CD4-positive, alpha-beta T cell (primary cell): Measurements from ENCODE around the gene EGFR. TPM values are rescaled to one million over a fixed set of nuclear protein-coding genes. Genes with fewer than 3 reads are reported as not detected.

Experiments used
- ATAC-seq: fragments of 200-7000 bp; cut with Tn5 transposase; one replicate; pipeline ENCODE4 v1.10.0; 2022; ENCODE audit warnings: mild to moderate bottlenecking; ENCODE audit not compliant: poor library complexity
- CTCF ChIA-PET: fragments of 350-600 bp; sonication (Branson Sonifier 250); formaldehyde crosslinking; loops from one replicate; lab custom pipeline; 2021; ENCODE audit warnings: antibody characterized with exemption, inconsistent platforms; lab: Charles Lee
- POLR2A ChIA-PET: fragments of 350-600 bp; sonication (Branson Sonifier 250); formaldehyde crosslinking; loops from one replicate; lab custom pipeline; 2021; ENCODE audit warnings: antibody characterized with exemption, inconsistent platforms; lab: Charles Lee
- DNase-seq, 14 experiments: peaks; one replicate each; pipeline ENCODE4 v3.0.0-alpha.2; 2013 to 2020; ENCODE audit warnings: mixed read lengths in 2 of 14
- H3K27ac ChIP-seq, 2 donors: one replicate each; pipeline versions ENCODE4 v1.5.1 to v1.7.0; 2013; ENCODE audit warnings: low read length in 2 of 2, low read depth in 1 of 2, mild to moderate bottlenecking in 1 of 2
- H3K27me3 ChIP-seq, 2 experiments: 1 replicate in 1 of 2; 2 replicates in 1 of 2; pipeline versions ENCODE4 v1.6.1 to v1.7.0; 2013; ENCODE audit warnings: low read length in 2 of 2, control low read depth in 1 of 2, mild to moderate bottlenecking in 1 of 2, moderate library complexity in 1 of 2; ENCODE audit not compliant: insufficient read depth in 2 of 2, control insufficient read depth in 1 of 2
- H3K36me3 ChIP-seq: one replicate; pipeline ENCODE4 v1.6.1; 2013; ENCODE audit warnings: low read length, control low read depth; ENCODE audit not compliant: insufficient read depth
- H3K4me1 ChIP-seq: one replicate; pipeline ENCODE4 v1.6.1; 2013; ENCODE audit warnings: low read length, control low read depth; ENCODE audit not compliant: insufficient read depth
- H3K4me3 ChIP-seq: one replicate; pipeline ENCODE4 v1.5.1; 2013; ENCODE audit warnings: mild to moderate bottlenecking, low read length, moderate library complexity
- H3K9me3 ChIP-seq, 2 experiments: 1 replicate in 1 of 2; 2 replicates in 1 of 2; pipeline versions ENCODE4 v1.6.1 to v1.7.0; 2013; ENCODE audit warnings: low read length in 2 of 2, mild to moderate bottlenecking in 2 of 2, control low read depth in 1 of 2, moderate library complexity in 1 of 2; ENCODE audit not compliant: control insufficient read depth in 1 of 2, insufficient read depth in 1 of 2
- H3K27ac Mint-ChIP-seq: one replicate; pipeline ENCODE4 v1.8.0; 2020; ENCODE audit warnings: mixed read lengths
- H3K27me3 Mint-ChIP-seq: one replicate; pipeline ENCODE4 v1.8.0; 2021; ENCODE audit warnings: mixed read lengths
- H3K36me3 Mint-ChIP-seq: one replicate; pipeline ENCODE4 v1.8.0; 2021; ENCODE audit warnings: low read depth, mixed read lengths
- H3K4me1 Mint-ChIP-seq: one replicate; pipeline ENCODE4 v1.8.0; 2021; ENCODE audit warnings: low read depth, mixed read lengths
- H3K4me3 Mint-ChIP-seq: one replicate; pipeline ENCODE4 v1.8.0; 2020; ENCODE audit warnings: mild to moderate bottlenecking, mixed read lengths
- H3K9me3 Mint-ChIP-seq: one replicate; pipeline ENCODE4 v1.8.0; 2020; ENCODE audit warnings: mixed read lengths
- CTCF ChIP-seq: fragments of 200-600 bp; IDR thresholded peaks from one replicate; pipeline ENCODE4 v1.8.0; 2022; ENCODE audit warnings: antibody characterized with exemption, mild to moderate bottlenecking
- intact Hi-C, 2 experiments: fragments of 100-400 bp; cut with DNase I in 1 of 2; cut with micrococcal nuclease in 1 of 2; formaldehyde crosslinking; loops; one replicate each; pipeline versions ENCODE4 v1.15.1 to v1.9.0; 2023 to 2025; cut with DNase I, micrococcal nuclease
- total RNA-seq, 174 experiments: library from RNA in 2 of 174; stranded (reverse) in 2 of 174; gene quantifications; one replicate each; pipeline ENCODE4 v1.2.3 and lab custom pipeline; 2021 to 2026

Gene EGFR
- total RNA-seq, 2 experiments from 2014 or later, result not detected

GRCh38 chr7:55206235-55207029 lies 187.6 kb downstream of the EGFR start:
- Mint-ChIP-seq H3K36me3 (no peaks in the 10 kb centered on the region), H3K9me3 (no peaks in the 10 kb centered on the region), H3K4me3 (no peak overlapping the region), H3K27ac (no peak overlapping the region), H3K27me3 (peaks cover 12% of the 10 kb centered on the region), H3K4me1 (no peaks in the 10 kb centered on the region)
- Histone ChIP-seq H3K36me3 (no peaks in the 10 kb centered on the region), H3K4me1 (no peaks in the 10 kb centered on the region), H3K9me3 (no peaks in the 10 kb centered on the region), H3K27ac (no peak overlapping the region), H3K27me3 (peaks cover 0 to 6% of the 10 kb centered on the region in 2 experiments), H3K4me3 (no peak overlapping the region)
- no peak for TF ChIP-seq CTCF
- ATAC-seq (no peak), DNase-seq (no peak)
- ChIA-PET POLR2A (no interaction called here), CTCF (no interaction called here)
- intact Hi-C loops, result no loop called here

- TF ChIP-seq CTCF, result no peak
- ATAC-seq (no peak), DNase-seq (no peak)
- Histone ChIP-seq H3K9me3 (no peaks in the 10 kb centered on the region), H3K36me3 (no peaks in the 10 kb centered on the region), H3K27ac (no peak overlapping the region), H3K27me3 (peaks cover 0 to 7% of the 10 kb centered on the region in 2 experiments), H3K4me3 (no peak overlapping the region), H3K4me1 (no peaks in the 10 kb centered on the region)
- Mint-ChIP-seq H3K4me1 (no peaks in the 10 kb centered on the region), H3K27ac (no peak overlapping the region), H3K9me3 (no peaks in the 10 kb centered on the region), H3K27me3 (peaks cover 18% of the 10 kb centered on the region), H3K4me3 (no peak overlapping the region), H3K36me3 (no peaks in the 10 kb centered on the region)
- intact Hi-C loops, result no loop called here
- ChIA-PET POLR2A (no interaction called here), CTCF (no interaction called here)
These were observed 188.8 kb downstream of the EGFR start for GRCh38 chr7:55207436-55208125.

GRCh38 chr7:55209366-55209765 lies 190.5 kb downstream of the EGFR start:
- H3K4me1 ChIP-seq, result no peaks in the 10 kb centered on the region
- no peaks in the 10 kb centered on the region for H3K36me3 ChIP-seq
- no peak for ATAC-seq
- H3K36me3 Mint-ChIP-seq, result no peaks in the 10 kb centered on the region
- no peak for TF ChIP-seq CTCF
- intact Hi-C loops, result no loop called here
- POLR2A ChIA-PET, result no interaction called here
- peaks cover 0 to 7% of the 10 kb centered on the region in 2 experiments for H3K27me3 ChIP-seq
- no peaks in the 10 kb centered on the region for H3K9me3 Mint-ChIP-seq
- H3K9me3 ChIP-seq, result no peaks in the 10 kb centered on the region
- no peak overlapping the region for H3K27ac ChIP-seq
- CTCF ChIA-PET, result no interaction called here
- no peak for DNase-seq
- H3K27me3 Mint-ChIP-seq, result peaks cover 25% of the 10 kb centered on the region
- H3K27ac Mint-ChIP-seq, result no peak overlapping the region
- no peak overlapping the region for H3K4me3 ChIP-seq
- H3K4me3 Mint-ChIP-seq, result no peak overlapping the region
- H3K4me1 Mint-ChIP-seq, result no peaks in the 10 kb centered on the region
